BJ (cell line): ENCODE results near the gene TET1. TPM values are rescaled to one million over a fixed set of nuclear protein-coding genes. Genes with fewer than 3 reads are reported as not detected.
"Not testable (repeated sequence)": the region's sequence is repeated elsewhere in the genome, so short reads cannot be mapped to it uniquely, and the experiment has no call there.

Experiments
- CTCF ChIA-PET: fragments of 350-600 bp; formaldehyde crosslinking; extraction: SDS; loops from one replicate; lab custom pipeline; 2021; ENCODE audit warnings: antibody characterized with exemption, inconsistent platforms; lab: Yijun Ruan, JAX
- POLR2A ChIA-PET: fragments of 300-600 bp; sonication (Branson Sonifier 250); formaldehyde crosslinking; extraction: SDS; loops from one replicate; lab custom pipeline; 2021; ENCODE audit warnings: antibody characterized with exemption; lab: Charles Lee
- DNase-seq: peaks from one replicate; pipeline ENCODE4 v3.0.0-alpha.2; 2011; ENCODE audit warnings: low read depth
- H3K27me3 ChIP-seq: 2 replicates; pipeline ENCODE4 v1.6.0; 2011; ENCODE audit warnings: low read length; ENCODE audit not compliant: control insufficient read depth, insufficient read depth
- H3K36me3 ChIP-seq: 2 replicates; pipeline ENCODE4 v1.5.1; 2011; ENCODE audit warnings: low read length; ENCODE audit not compliant: control insufficient read depth, insufficient read depth
- H3K4me3 ChIP-seq: 2 replicates; pipeline ENCODE4 v1.5.1; 2011; ENCODE audit warnings: low read depth, mild to moderate bottlenecking, control low read depth, low read length
- CTCF ChIP-seq: IDR thresholded peaks from 2 replicates; pipeline ENCODE4 v1.5.1; 2011; ENCODE audit warnings: low read depth, mild to moderate bottlenecking, control low read depth, inconsistent platforms, low read length, moderate library complexity; ENCODE audit not compliant: insufficient read depth
- polyA plus RNA-seq: library from polyadenylated mRNA; depleted of rRNA; stranded (reverse); fragments of >200 nt; gene quantifications from 2 replicates; pipeline ENCODE4 v1.2.3, GENCODE V29; 2011

Gene TET1
- polyA plus RNA-seq, 1 experiment, result 1.1 TPM

GRCh38 chr10:68601501-68602265, 41.5 kb downstream of the TET1 start:
- Histone ChIP-seq H3K27me3 (no peaks in the 10 kb centered on the region), H3K36me3 (0 out of 2 replicates have a peak, but pooled peaks cover 2% of the 10 kb centered on the region), H3K4me3 (no peak overlapping the region)
- ChIA-PET POLR2A (interaction anchor here (0.6 kb wide), 1 partner anchor 11 kb away, joined by 5 read pairs; no protein-coding TSS in a partner anchor), CTCF (interaction anchor here (0.6 to 2.0 kb wide), 4 partner anchors 10 to 1750 kb away, joined by 3 to 11 read pairs (median 4); no protein-coding TSS in a partner anchor)
- DNase-seq, result no peak
- no peak for TF ChIP-seq CTCF

DNA sequence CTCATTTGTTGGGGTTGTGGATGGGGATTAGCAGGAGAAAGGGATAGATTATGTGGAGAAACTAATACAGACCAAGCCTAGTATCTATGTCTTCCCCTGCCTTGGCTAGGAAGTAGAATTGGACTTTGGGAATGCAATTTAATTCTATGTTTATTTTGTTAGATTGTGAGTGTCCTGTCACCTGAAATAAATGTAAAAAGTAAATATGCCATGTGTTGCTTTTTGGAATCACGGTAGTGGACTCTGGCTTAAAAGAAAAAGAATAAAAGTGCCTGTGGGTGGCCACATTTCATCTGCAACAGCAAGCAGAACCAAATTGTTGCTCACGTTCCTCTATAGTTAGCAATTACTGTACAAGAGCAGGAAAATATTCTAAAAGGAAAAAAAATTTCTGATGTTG, 42.3 kb downstream of the TET1 start:
- Histone ChIP-seq H3K4me3 (no peak overlapping the region), H3K27me3 (no peaks in the 10 kb centered on the region), H3K36me3 (0 out of 2 replicates have a peak, but pooled peaks cover 2% of the 10 kb centered on the region)
- ChIA-PET POLR2A (no interaction called here), CTCF (interaction anchor here (0.6 kb wide), 1 partner anchor 9 kb away, joined by 3 read pairs; no protein-coding TSS in a partner anchor)
- TF ChIP-seq CTCF, result no peak
- DNase-seq, result no peak

- POLR2A ChIA-PET, result no interaction called here
Measured at GRCh38 chr10:68603766-68604165, 43.6 kb downstream of the TET1 start.

GRCh38 chr10:68604441-68604840, 44.3 kb downstream of the TET1 start:
- POLR2A ChIA-PET, result no interaction called here
- no peak for TF ChIP-seq CTCF
- CTCF ChIA-PET, result interaction anchor here (0.7 to 0.8 kb wide), 2 partner anchors 35 to 119 kb away, joined by 3 read pairs; no protein-coding TSS in a partner anchor

More at GRCh38 chr10:68603766-68604165, 43.6 kb downstream of the TET1 start:
- CTCF ChIA-PET, result interaction anchor here (0.7 kb wide), 1 partner anchor 36 kb away, joined by 3 read pairs; no protein-coding TSS in a partner anchor
- Histone ChIP-seq H3K4me3 (no peak overlapping the region), H3K27me3 (no peaks in the 10 kb centered on the region), H3K36me3 (0 out of 2 replicates have a peak, but pooled peaks cover 2% of the 10 kb centered on the region)
- TF ChIP-seq CTCF, result no peak
- no peak for DNase-seq

GRCh38 chr10:68606918-68607317, 46.8 kb downstream of the TET1 start:
- H3K27me3 ChIP-seq, result no peaks in the 10 kb centered on the region
- CTCF ChIA-PET, result interaction anchor here (0.6 to 0.7 kb wide), 3 partner anchors 29 to 1429 kb away, joined by 3 read pairs; no protein-coding TSS in a partner anchor
- 0 out of 2 replicates have a peak, but pooled peaks cover 2% of the 10 kb centered on the region for H3K36me3 ChIP-seq
- TF ChIP-seq CTCF, result no peak
- no peak for DNase-seq
- POLR2A ChIA-PET, result no interaction called here
- H3K4me3 ChIP-seq, result no peak overlapping the region

More at GRCh38 chr10:68604441-68604840, 44.3 kb downstream of the TET1 start:
- 0 out of 2 replicates have a peak, but pooled peaks cover 2% of the 10 kb centered on the region for H3K36me3 ChIP-seq
- DNase-seq, result no peak
- no peak overlapping the region for H3K4me3 ChIP-seq
- H3K27me3 ChIP-seq, result no peaks in the 10 kb centered on the region

- CTCF ChIA-PET, DNase-seq, H3K27me3 ChIP-seq, POLR2A ChIA-PET, H3K4me3 ChIP-seq, H3K36me3 ChIP-seq: not testable (repeated sequence)
Measured at GRCh38 chr10:68610023-68610422, 49.9 kb downstream of the TET1 start.
